NCI-H187 treated with DMSO at 0.1 percent for 48 hours (cell line): ENCODE measurements around the gene GABBR1.

Experiments
- DNase-seq: peaks from one replicate; lab custom pipeline; 2025; lab: John Stamatoyannopoulos, UW

The GABBR1 gene

GRCh38 chr6:29527564-29527963, 105.4 kb downstream of the GABBR1 start:
- no peak for DNase-seq

GRCh38 chr6:29527126-29527525, 105.9 kb downstream of the GABBR1 start:
- no peak for DNase-seq

DNA sequence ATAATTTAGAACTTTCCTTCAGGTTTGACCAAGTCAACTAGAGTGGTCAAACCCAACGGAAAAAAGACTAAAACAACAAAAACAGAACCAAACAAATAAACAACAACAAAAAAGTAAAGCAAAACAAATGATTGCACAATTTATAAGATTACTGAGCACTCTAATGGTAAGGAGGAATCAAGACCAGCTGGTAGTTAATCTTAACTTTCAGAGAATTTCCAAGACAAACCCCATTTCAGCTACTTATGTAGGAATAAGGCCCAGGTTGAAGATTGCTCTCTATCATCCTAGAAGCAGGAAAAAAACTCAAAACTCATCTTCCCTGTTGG, 107.7 kb downstream of the GABBR1 start:
- DNase-seq, result no peak

DNA sequence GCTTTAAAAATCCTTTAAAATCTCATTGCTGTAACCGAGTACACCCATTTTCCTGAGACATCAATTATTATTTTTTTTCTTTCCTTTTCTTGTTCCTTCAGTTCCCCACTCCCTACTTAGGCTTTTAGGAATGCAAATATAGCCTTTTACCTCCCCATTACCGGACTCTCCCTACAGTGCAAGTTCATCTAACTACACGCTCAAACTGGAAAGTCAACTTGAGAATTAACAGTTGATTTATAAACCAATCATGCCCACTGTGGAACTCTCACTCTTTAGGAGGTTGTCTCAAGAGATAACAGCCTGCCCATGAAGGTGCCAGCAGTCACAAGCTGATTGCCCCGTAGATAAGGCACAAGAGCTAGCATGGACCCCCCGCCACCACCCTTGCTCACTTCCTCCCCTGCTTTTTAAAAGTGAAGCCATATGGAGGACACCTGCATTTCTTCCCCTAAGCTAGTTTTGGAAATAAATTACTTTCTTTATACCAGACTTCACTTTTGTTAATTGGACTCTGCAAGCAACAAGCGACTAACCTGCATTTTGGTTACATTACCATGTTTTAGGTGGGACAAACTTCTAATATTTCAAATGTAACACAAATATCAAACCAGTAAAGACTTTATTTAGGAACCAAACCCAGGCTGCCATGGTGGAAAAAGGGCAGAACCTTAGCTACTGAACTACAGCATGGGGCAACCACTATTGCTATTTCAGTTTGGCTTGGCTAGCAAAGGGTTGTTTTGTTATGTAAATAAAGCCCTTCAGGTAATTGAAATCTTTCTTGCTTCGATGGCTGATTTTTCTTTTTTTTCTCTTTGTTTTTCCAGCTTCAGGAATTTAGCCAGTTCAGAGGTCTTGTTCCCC, 108.3 kb downstream of the GABBR1 start:
- DNase-seq, result no peak

DNA sequence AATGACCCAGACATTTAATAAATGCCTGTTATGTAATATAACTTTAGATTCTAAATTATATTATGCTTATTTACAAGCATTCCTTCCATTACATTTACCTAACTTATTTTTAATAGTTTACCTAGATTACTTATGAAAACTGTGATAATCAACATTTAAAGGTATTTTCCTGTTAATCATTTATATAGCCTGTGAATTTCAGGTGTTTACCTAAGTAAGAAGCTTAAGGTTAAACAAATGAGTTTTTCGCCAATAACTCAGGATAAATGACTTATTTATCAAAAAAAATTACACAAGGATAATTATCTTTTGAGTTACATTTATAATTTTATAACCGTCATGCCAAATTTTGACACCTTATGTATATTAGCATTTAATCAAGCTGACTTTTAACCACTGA, 108.9 kb downstream of the GABBR1 start:
- DNase-seq, result no peak

- no peak for DNase-seq
Measured at GRCh38 chr6:29522227-29522626, 110.8 kb downstream of the GABBR1 start.

- DNase-seq, result no peak
Measured at GRCh38 chr6:29521006-29521680, 111.8 kb downstream of the GABBR1 start.

- DNase-seq, result no peak
Measured at GRCh38 chr6:29520232-29520631, 112.8 kb downstream of the GABBR1 start.

DNA sequence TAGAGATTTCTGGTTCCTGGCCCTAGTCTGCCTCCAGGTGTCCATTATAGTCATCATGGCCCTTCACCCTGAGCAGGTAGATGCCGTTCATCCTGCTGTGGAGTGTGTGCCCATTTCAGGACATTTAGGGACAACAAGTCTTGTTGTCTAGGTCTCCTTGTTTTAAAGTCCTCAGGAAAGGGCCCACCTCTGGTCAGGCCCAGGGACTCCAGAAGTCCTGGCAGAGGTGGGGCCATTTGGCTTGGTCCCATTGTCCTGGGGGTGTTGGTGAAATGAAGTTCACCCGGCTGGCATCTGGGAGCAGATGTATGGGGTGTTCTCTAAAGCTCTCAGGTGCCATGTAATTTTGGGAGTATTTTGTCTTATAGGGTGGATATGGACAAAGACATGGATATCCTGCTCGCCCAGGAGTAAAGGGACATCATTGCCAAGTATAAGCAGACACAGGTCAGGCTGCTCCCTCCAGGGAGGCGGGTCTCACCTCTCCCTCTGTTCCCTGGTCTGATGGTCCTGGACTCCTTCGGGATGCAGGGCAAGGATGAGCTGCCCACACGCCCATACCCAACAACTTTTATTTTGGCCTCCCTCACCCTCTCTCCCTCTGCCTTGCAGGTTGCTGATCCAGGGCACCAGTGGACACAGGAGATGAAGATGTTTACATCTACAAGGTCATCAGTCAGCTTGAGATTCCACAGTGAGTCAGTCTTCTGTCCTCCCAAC, 113.5 kb downstream of the GABBR1 start:
- DNase-seq, result no peak

DNA sequence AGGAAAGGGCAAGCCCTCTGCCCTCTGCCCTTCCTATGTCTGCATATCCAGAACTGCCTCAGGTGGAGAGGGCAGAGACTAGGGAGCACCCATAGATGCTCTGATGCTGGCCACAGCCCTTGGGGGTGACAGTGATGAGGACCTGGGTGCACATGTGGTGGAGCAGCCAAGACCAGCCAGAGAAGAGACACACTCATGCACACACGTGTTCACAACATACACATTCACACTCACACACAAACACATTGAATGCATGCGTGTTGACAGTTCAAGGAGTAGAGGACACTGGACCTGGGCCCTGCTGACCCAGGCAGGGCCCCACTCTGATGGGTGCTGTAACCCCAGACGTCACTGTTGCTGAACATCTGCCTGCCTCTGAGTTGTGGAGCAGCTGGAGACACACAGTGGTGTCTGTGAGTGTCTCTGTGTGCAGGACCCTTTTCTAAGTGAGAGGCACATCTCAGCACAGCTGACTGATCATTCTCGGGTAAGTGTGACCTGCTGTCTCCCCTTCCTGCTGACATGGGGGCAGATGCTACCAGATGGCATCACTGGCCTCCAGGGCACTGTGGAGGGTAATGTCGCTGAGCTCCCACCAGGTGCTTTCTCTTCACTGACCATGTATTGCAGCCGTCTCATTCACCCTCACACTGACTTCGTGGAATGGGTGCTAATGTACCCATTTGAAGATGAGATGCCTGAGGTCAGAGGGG, 115.1 kb downstream of the GABBR1 start:
- DNase-seq, result no peak

DNA sequence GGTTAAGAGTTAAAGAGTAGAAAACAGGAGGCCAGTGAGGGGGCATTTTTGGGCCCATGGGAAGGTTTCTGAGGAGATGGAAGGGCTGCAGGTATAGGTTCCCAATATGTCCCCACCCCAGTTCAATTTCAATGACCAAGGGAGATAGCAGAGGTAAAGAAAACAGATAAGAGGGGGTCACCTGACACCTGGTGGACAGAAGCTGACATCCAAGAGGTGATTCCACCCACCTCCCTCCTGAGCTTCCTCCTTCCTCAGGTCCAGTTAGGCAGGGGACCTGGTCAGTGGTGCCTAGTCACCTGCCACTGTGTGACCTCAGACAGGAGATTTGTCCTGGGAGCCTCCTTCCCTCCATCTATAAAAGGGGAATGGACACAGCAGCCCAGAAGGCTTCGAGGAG, 115.7 kb downstream of the GABBR1 start:
- DNase-seq, result no peak

- DNase-seq, result no peak
Measured at GRCh38 chr6:29516108-29516507, 116.9 kb downstream of the GABBR1 start.

GRCh38 chr6:29510746-29511300, 122.2 kb downstream of the GABBR1 start:
- DNase-seq, result no peak

DNA sequence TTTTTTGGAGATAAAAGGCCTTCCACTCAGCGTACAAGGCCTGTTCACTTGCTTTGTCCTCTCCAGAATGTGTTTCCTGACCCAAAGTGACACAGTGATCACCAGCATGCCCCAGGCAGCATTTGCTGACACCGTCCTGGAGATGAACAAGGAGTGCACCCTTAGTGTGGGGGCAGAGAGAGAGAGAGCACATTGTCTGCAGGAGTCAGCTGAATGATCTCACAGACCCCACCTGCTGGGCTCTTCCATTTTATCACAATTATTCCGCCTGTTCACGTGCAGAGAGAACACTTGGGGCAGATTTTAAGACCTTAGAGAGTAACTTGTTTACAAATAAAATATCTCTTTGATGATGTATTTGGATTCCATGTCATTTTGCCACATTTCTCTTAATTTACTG, 122.8 kb downstream of the GABBR1 start:
- no peak for DNase-seq
